GM12878 (cell line): ENCODE results near the gene ANKRD13B. TPM values are rescaled to one million over a fixed set of nuclear protein-coding genes. Genes with fewer than 3 reads are reported as not detected.

Experiments
- NR2C2 ChIP-seq: IDR thresholded peaks from 2 replicates; pipeline ENCODE4 v1.6.1; 2011; ENCODE audit warnings: borderline replicate concordance, low read depth; ENCODE audit not compliant: control insufficient read depth, insufficient read length
- POLR2AphosphoS2 ChIP-seq: IDR thresholded peaks from 2 replicates; pipeline ENCODE4 v1.6.1; 2011; ENCODE audit warnings: low read depth, mild to moderate bottlenecking, low read length, improper control_type of control experiment, moderate library complexity
- RAD51 ChIP-seq: fragments of 450-650 bp; IDR thresholded peaks from 2 replicates; pipeline ENCODE4 v1.6.1; 2016; ENCODE audit warnings: moderate library complexity, mild to moderate bottlenecking, inconsistent platforms
- SUPT20H ChIP-seq: IDR thresholded peaks from 2 replicates; pipeline ENCODE4 v1.6.1; 2011; ENCODE audit warnings: low read depth, mild to moderate bottlenecking, low read length, moderate library complexity, borderline replicate concordance; ENCODE audit not compliant: control insufficient read depth
- polyA plus RNA-seq, 11 experiments: library from polyadenylated mRNA; depleted of rRNA in 4 of 11; unstranded in 6 of 11; stranded (reverse) in 5 of 11; fragments of >200 nt; fragmentation: Nextera tagmentation in 4 of 11; fragmentation: Illumina TruSeq in 1 of 11; extraction: Ambion mirVana in 4 of 11; extraction: Trizol in 1 of 11; gene quantifications; 1 replicate in 1 of 11; 2 replicates in 10 of 11; pipeline versions ENCODE4 v1.2.1 to v1.2.3, GENCODE V29; 2011 to 2016; ENCODE audit warnings: inconsistent platforms in 2 of 11, missing spikeins in 2 of 11, low read depth in 1 of 11
- total RNA-seq, 4 experiments: library from RNA; depleted of rRNA in 3 of 4; stranded (reverse); fragments of >200 nt in 3 of 4; fragmentation: Illumina TruSeq in 1 of 4; extraction: Trizol in 1 of 4; gene quantifications; 2 replicates each; pipeline versions ENCODE4 v1.2.1 to v1.2.3, GENCODE V29; 2013 to 2021
- TF ChIP-seq, protein P1 (sequence below): fragments of 450-650 bp; IDR thresholded peaks from 2 replicates; pipeline ENCODE4 v1.6.1; 2017; ENCODE audit warnings: antibody characterized with exemption, mild to moderate bottlenecking, moderate library complexity
- TF ChIP-seq, protein P2 (sequence below): fragments of 450-650 bp; formaldehyde crosslinking; IDR thresholded peaks from 2 replicates; pipeline ENCODE4 v1.4.0; 2022; ENCODE audit warnings: mild to moderate bottlenecking, moderate library complexity

ANKRD13B gene
- total and polyA plus RNA-seq, 10 of the 15 experiments (the other 5 are each of a cell fraction or from before 2014, with no cell fraction given) = 0.18 to 15.0 (median 2.8) TPM

GRCh38 chr17:29620779-29621500 lies 28.0 kb downstream of the ANKRD13B start (continued):
- TF ChIP-seq RAD51 (no peak), NR2C2 (no peak), POLR2AphosphoS2 (no peak), SUPT20H (no peak)
- TF ChIP-seq, protein P1, sequence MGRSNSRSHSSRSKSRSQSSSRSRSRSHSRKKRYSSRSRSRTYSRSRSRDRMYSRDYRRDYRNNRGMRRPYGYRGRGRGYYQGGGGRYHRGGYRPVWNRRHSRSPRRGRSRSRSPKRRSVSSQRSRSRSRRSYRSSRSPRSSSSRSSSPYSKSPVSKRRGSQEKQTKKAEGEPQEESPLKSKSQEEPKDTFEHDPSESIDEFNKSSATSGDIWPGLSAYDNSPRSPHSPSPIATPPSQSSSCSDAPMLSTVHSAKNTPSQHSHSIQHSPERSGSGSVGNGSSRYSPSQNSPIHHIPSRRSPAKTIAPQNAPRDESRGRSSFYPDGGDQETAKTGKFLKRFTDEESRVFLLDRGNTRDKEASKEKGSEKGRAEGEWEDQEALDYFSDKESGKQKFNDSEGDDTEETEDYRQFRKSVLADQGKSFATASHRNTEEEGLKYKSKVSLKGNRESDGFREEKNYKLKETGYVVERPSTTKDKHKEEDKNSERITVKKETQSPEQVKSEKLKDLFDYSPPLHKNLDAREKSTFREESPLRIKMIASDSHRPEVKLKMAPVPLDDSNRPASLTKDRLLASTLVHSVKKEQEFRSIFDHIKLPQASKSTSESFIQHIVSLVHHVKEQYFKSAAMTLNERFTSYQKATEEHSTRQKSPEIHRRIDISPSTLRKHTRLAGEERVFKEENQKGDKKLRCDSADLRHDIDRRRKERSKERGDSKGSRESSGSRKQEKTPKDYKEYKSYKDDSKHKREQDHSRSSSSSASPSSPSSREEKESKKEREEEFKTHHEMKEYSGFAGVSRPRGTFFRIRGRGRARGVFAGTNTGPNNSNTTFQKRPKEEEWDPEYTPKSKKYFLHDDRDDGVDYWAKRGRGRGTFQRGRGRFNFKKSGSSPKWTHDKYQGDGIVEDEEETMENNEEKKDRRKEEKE = no peak
- TF ChIP-seq, protein P2, sequence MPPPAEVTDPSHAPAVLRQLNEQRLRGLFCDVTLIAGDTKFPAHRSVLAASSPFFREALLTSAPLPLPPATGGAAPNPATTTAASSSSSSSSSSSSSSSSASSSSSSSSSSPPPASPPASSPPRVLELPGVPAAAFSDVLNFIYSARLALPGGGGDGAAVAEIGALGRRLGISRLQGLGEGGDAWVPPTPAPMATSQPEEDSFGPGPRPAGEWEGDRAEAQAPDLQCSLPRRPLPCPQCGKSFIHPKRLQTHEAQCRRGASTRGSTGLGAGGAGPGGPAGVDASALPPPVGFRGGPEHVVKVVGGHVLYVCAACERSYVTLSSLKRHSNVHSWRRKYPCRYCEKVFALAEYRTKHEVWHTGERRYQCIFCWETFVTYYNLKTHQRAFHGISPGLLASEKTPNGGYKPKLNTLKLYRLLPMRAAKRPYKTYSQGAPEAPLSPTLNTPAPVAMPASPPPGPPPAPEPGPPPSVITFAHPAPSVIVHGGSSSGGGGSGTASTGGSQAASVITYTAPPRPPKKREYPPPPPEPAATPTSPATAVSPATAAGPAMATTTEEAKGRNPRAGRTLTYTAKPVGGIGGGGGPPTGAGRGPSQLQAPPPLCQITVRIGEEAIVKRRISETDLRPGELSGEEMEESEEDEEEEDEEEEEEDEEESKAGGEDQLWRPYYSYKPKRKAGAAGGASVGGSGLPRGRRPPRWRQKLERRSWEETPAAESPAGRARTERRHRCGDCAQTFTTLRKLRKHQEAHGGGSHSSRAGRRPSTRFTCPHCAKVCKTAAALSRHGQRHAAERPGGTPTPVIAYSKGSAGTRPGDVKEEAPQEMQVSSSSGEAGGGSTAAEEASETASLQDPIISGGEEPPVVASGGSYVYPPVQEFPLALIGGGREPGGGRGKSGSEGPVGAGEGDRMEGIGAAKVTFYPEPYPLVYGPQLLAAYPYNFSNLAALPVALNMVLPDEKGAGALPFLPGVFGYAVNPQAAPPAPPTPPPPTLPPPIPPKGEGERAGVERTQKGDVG (CRISPR knock-in tag) = no peak
